Embryonic facial prominence (tissue), 1 donor: Measurements from ENCODE around the gene DAZ1.
"Not testable (repeated sequence)": the region's sequence is repeated elsewhere in the genome, so short reads cannot be mapped to it uniquely, and the experiment has no call there.

Source experiments
- DNase-seq: peaks from one replicate; pipeline ENCODE4 v3.0.0-alpha.2; 2016; ENCODE audit errors: extremely low spot score

Gene DAZ1, protein sequence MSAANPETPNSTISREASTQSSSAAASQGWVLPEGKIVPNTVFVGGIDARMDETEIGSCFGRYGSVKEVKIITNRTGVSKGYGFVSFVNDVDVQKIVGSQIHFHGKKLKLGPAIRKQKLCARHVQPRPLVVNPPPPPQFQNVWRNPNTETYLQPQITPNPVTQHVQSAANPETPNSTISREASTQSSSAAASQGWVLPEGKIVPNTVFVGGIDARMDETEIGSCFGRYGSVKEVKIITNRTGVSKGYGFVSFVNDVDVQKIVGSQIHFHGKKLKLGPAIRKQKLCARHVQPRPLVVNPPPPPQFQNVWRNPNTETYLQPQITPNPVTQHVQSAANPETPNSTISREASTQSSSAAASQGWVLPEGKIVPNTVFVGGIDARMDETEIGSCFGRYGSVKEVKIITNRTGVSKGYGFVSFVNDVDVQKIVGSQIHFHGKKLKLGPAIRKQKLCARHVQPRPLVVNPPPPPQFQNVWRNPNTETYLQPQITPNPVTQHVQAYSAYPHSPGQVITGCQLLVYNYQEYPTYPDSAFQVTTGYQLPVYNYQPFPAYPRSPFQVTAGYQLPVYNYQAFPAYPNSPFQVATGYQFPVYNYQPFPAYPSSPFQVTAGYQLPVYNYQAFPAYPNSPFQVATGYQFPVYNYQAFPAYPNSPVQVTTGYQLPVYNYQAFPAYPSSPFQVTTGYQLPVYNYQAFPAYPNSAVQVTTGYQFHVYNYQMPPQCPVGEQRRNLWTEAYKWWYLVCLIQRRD

DNA sequence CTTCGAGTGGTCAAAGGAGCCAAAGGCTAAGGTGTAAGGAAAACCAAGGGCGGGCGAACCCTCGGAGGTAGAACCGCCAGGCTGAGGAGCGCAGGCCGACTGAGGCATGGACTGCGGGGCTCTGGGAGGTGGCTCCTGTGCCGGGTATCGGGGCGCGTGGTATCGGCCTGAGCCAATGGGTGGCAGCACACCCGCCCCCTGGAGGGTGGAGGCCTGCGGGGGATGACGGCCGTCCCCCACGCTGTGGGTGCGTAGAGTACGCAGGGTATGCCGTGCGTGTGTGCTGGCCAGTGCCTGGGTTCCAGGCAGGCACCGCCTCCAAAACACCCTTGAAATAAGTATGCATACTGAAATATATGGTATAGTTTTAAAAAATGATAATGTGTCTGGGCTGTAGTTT lies at the start of gene DAZ1:
TSS of gene DAZ1 (minus strand) at position 101 of the 400 bp plus-strand sequence. CDS start 208 bp downstream, outside the sequence.
- DNase-seq: not testable (repeated sequence)

DNA sequence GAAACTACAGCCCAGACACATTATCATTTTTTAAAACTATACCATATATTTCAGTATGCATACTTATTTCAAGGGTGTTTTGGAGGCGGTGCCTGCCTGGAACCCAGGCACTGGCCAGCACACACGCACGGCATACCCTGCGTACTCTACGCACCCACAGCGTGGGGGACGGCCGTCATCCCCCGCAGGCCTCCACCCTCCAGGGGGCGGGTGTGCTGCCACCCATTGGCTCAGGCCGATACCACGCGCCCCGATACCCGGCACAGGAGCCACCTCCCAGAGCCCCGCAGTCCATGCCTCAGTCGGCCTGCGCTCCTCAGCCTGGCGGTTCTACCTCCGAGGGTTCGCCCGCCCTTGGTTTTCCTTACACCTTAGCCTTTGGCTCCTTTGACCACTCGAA lies 20.4 kb upstream of the DAZ1 start, which contains the start of gene DAZ2:
TSS of gene DAZ2 (plus strand) at position 301 of the 400 bp plus-strand sequence. CDS start 208 bp downstream, outside the sequence.
- not testable (repeated sequence) for DNase-seq

DNA sequence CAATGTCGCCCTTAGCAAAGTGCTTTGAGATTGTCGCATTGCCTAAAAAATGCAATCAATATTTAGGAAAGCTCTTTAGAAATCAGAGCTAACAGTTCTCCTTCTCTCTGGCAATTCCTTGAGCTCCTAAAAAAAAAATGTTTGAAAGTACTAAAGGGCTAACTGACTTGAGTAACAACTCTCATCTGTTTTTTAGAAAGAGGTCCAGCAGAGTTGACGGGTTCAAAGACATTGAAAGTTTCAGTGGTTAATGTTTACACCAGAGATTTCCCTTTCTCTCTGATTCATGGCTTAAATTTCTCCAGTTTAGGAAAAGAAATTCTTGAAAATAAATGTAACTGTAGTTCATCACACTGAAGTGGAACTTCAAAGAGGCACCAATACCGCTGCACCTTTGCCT lies 11.9 kb upstream of the DAZ1 start:
- not testable (repeated sequence) for DNase-seq

DNA sequence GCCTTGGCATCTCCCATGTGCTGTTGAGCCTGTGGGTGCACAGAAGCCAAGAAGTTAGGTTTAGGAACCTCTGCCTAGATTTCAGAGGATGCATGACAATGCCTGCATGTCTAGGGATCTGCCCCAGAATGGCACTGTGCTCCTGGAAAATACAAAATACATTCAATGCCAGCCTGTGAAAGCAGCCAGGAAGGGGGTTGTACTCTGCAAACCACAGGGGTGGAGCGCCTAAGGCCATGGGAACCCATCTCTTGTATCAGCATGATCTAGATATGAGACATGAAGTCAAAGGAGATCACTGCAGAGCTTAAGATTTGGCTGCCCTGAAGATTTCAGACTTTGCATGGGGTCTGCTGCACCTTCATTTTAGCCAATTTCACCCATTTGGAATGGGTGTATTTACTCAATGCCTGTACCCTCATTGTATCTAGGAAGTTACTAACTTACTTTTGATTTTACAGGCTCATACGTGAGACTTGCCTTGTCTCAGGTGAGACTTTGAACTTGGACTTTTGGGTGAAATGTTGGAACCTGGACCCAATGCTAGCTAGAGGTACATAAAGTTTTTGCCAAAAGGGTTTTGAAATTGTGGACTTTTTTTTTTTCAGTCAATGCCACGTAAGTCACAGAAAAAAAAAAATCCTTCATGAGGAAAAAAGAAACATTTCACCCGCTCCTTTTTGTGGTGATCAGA lies 11.1 kb upstream of the DAZ1 start:
- DNase-seq: not testable (repeated sequence)

DNA sequence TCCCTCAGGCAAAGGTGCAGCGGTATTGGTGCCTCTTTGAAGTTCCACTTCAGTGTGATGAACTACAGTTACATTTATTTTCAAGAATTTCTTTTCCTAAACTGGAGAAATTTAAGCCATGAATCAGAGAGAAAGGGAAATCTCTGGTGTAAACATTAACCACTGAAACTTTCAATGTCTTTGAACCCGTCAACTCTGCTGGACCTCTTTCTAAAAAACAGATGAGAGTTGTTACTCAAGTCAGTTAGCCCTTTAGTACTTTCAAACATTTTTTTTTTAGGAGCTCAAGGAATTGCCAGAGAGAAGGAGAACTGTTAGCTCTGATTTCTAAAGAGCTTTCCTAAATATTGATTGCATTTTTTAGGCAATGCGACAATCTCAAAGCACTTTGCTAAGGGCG lies 8.6 kb upstream of the DAZ1 start:
- not testable (repeated sequence) for DNase-seq
